Endothelial cell of umbilical vein (primary cell): ENCODE measurements around the gene LYRM7. TPM values are rescaled to one million over a fixed set of nuclear protein-coding genes. Genes with fewer than 3 reads are reported as not detected.

ENCODE experiments used
- BruUV-seq: library from RNA; stranded (reverse); fragments of 400-500 nt; replicated peaks from 2 replicates; lab custom pipeline; 2021; lab: Mats Ljungman, UMichigan
- CTCF ChIA-PET: fragments of 300-600, 350-600 bp; sonication (Branson Sonifier 250); formaldehyde crosslinking; loops from one replicate; lab custom pipeline; 2021; ENCODE audit warnings: antibody characterized with exemption, inconsistent platforms; lab: Charles Lee
- POLR2A ChIA-PET: fragments of 300-600, 350-600 bp; sonication (Branson Sonifier 250); formaldehyde crosslinking; loops from one replicate; lab custom pipeline; 2021; ENCODE audit warnings: antibody characterized with exemption, inconsistent platforms; lab: Charles Lee
- DNase-seq: peaks from one replicate; pipeline ENCODE4 v3.0.0-alpha.2; 2011; ENCODE audit warnings: low read depth, low spot score
- FAIRE-seq: peaks from 2 replicates; lab custom pipeline; 2011; peaks lifted over from hg19 to GRCh38; lab: Jason Lieb, UNC
- H2AFZ ChIP-seq: 2 replicates; pipeline ENCODE4 v1.6.0; 2012; ENCODE audit warnings: low read depth, low read length, control low read depth, inconsistent platforms
- H3K27ac ChIP-seq: 2 replicates; pipeline ENCODE4 v1.5.1; 2011; ENCODE audit warnings: low read depth, mild to moderate bottlenecking, control low read depth, low read length, moderate library complexity; ENCODE audit not compliant: insufficient read depth
- H3K27me3 ChIP-seq, 2 experiments: 2 replicates each; pipeline versions ENCODE4 v1.6.0 to v1.6.1; 2011; ENCODE audit warnings: low read length in 2 of 2, mixed read lengths in 1 of 2; ENCODE audit not compliant: control insufficient read depth in 2 of 2, insufficient read depth in 2 of 2
- H3K36me3 ChIP-seq, 2 experiments: 2 replicates in 1 of 2; 3 replicates in 1 of 2; pipeline ENCODE4 v1.5.1; 2011; ENCODE audit warnings: low read length in 2 of 2, mild to moderate bottlenecking in 1 of 2, moderate library complexity in 1 of 2; ENCODE audit not compliant: control insufficient read depth in 2 of 2, insufficient read depth in 2 of 2; ENCODE audit errors: extremely low read depth in 1 of 2
- H3K4me1 ChIP-seq: 3 replicates; pipeline ENCODE4 v1.5.1; 2011; ENCODE audit warnings: mild to moderate bottlenecking, low read length; ENCODE audit not compliant: control insufficient read depth, insufficient read depth; ENCODE audit errors: extremely low read depth
- H3K4me2 ChIP-seq: 2 replicates; pipeline ENCODE4 v1.6.1; 2011; ENCODE audit warnings: low read length, control low read depth, mixed read lengths; ENCODE audit not compliant: insufficient read depth
- H3K4me3 ChIP-seq, 3 experiments: fragments of 200-600 bp in 1 of 3; sonication (generic), shearing (Covaris generic) in 1 of 3; replicated peaks in 1 of 3; 2 replicates each; pipeline ENCODE4 v1.5.1; 2011 to 2016; ENCODE audit warnings: control low read depth in 3 of 3, low read length in 3 of 3, mild to moderate bottlenecking in 2 of 3, inconsistent platforms in 1 of 3, low read depth in 1 of 3, moderate library complexity in 1 of 3; ENCODE audit not compliant: insufficient read depth in 1 of 3
- H3K79me2 ChIP-seq: 2 replicates; pipeline ENCODE4 v1.6.0; 2012; ENCODE audit warnings: low read length, inconsistent platforms; ENCODE audit not compliant: control insufficient read depth, insufficient read depth
- H3K9ac ChIP-seq: replicated peaks from 2 replicates; pipeline ENCODE3; 2011; ENCODE audit warnings: low read length, control low read depth; ENCODE audit not compliant: insufficient read depth; ENCODE audit errors: extremely low read depth
- H3K9me1 ChIP-seq: replicated peaks from 3 replicates; pipeline ENCODE4 v1.6.0; 2011; ENCODE audit warnings: mild to moderate bottlenecking, low read length; ENCODE audit not compliant: control insufficient read depth, insufficient read depth; ENCODE audit errors: extremely low read depth
- H3K9me3 ChIP-seq: replicated peaks from 2 replicates; pipeline ENCODE4 v1.5.1; 2012; ENCODE audit warnings: low read length, inconsistent platforms; ENCODE audit not compliant: control insufficient read depth, insufficient read depth
- H4K20me1 ChIP-seq: replicated peaks from 2 replicates; pipeline ENCODE3; 2011; ENCODE audit warnings: mild to moderate bottlenecking, low read length; ENCODE audit not compliant: control insufficient read depth, insufficient read depth; ENCODE audit errors: extremely low read depth
- CTCF ChIP-seq, 2 donors: IDR thresholded peaks; 1 replicate in 1 of 2; 2 replicates in 1 of 2; pipeline ENCODE4 v1.5.1; 2011; ENCODE audit warnings: low read length in 2 of 2, mild to moderate bottlenecking in 2 of 2, moderate library complexity in 2 of 2, control low read depth in 1 of 2, inconsistent platforms in 1 of 2, low read depth in 1 of 2; ENCODE audit not compliant: insufficient read depth in 1 of 2; ENCODE audit errors: extremely low read depth in 1 of 2
- EZH2 ChIP-seq: IDR thresholded peaks from 2 replicates; pipeline ENCODE4 v1.6.1; 2012; ENCODE audit warnings: borderline replicate concordance, low read depth, mild to moderate bottlenecking, moderate library complexity, low read length, inconsistent platforms; ENCODE audit not compliant: severe bottlenecking
- FOS ChIP-seq: IDR thresholded peaks from 2 replicates; pipeline ENCODE4 v1.6.1; 2011; ENCODE audit warnings: mild to moderate bottlenecking, low read length, moderate library complexity, borderline replicate concordance; ENCODE audit not compliant: insufficient read depth
- GATA2 ChIP-seq: IDR thresholded peaks from 2 replicates; pipeline ENCODE4 v1.7.0; 2011; ENCODE audit warnings: low read depth, mild to moderate bottlenecking, moderate library complexity, mixed read lengths, low read length; ENCODE audit not compliant: insufficient read length, insufficient read depth
- JUN ChIP-seq: IDR thresholded peaks from 2 replicates; pipeline ENCODE4 v1.6.1; 2011; ENCODE audit warnings: borderline replicate concordance, low read depth; ENCODE audit not compliant: insufficient read length, insufficient read depth
- MAX ChIP-seq: IDR thresholded peaks from 2 replicates; pipeline ENCODE4 v1.6.1; 2011; ENCODE audit not compliant: insufficient read depth, insufficient read length
- MYC ChIP-seq: IDR thresholded peaks from one replicate; pipeline ENCODE4 v1.6.1; 2011; ENCODE audit warnings: mild to moderate bottlenecking, low read depth, low read length
- POLR2A ChIP-seq: IDR thresholded peaks from 2 replicates; pipeline ENCODE4 v1.6.1; 2012; ENCODE audit warnings: low read depth, mild to moderate bottlenecking, control low read depth, low read length
- POLR2AphosphoS5 ChIP-seq: IDR thresholded peaks from 2 replicates; pipeline ENCODE4 v1.6.1; 2012; ENCODE audit warnings: low read depth, mild to moderate bottlenecking, control low read depth, low read length, moderate library complexity; ENCODE audit not compliant: insufficient read depth
- dilution Hi-C: fragments of 300-500 bp; cut with MboI; formaldehyde crosslinking; loops from one replicate; pipeline ENCODE4 v1.15.0; 2019; ENCODE audit warnings: low sequenced_read_pairs; ENCODE audit not compliant: extremely low pct_ligation_motif_present
- intact Hi-C: fragments of 100-400 bp; cut with micrococcal nuclease; formaldehyde crosslinking; loops from one replicate; pipeline ENCODE4 v1.10.0; 2022
- polyA plus RNA-seq, 4 experiments: library from polyadenylated mRNA; depleted of rRNA in 3 of 4; stranded (reverse) in 3 of 4; unstranded in 1 of 4; fragments of >200 nt; gene quantifications; 2 replicates each; pipeline versions ENCODE4 v1.2.1 to v1.2.3, GENCODE V29; 2011 to 2012; ENCODE audit warnings: missing spikeins in 1 of 4
- total RNA-seq: library from RNA; stranded (reverse); gene quantifications from 2 replicates; pipeline ENCODE4 v1.2.3, GENCODE V29; 2021

LYRM7 gene
- total and polyA plus RNA-seq, 2 donors (not counting 3 experiments of a cell fraction or from before 2014, with no cell fraction given), result 0.88 to 7.5 TPM

GRCh38 chr5:131217791-131218190, 47.0 kb downstream of the LYRM7 start:
- no peak overlapping the region for H3K9ac ChIP-seq
- TF ChIP-seq EZH2, result no peak
- no peak for TF ChIP-seq CTCF (IDR thresholded peaks at IDR 0.05; ENCODE audit: extremely low read depth in 1 of 2, insufficient read depth in 1 of 2, low read depth in 1 of 2, low read length in 2 of 2)
- TF ChIP-seq GATA2, result no peak
- H4K20me1 ChIP-seq, result no peaks in the 10 kb centered on the region
- FAIRE-seq (no peak), DNase-seq (no peak)
- no peaks in the 10 kb centered on the region for H3K27me3 ChIP-seq
- no peak overlapping the region for H3K4me2 ChIP-seq
- no peaks in the 10 kb centered on the region for H3K9me3 ChIP-seq
- dilution Hi-C loops (no loop called here), intact Hi-C loops (no loop called here)
- no peaks in the 10 kb centered on the region for H3K4me1 ChIP-seq
- POLR2A ChIA-PET, result no interaction called here
- H3K79me2 ChIP-seq, result no peaks in the 10 kb centered on the region
- H3K27ac ChIP-seq, result no peak overlapping the region
- no peaks in the 10 kb centered on the region for H3K9me1 ChIP-seq
- CTCF ChIA-PET, result no interaction called here
- no peaks in the 10 kb centered on the region for H3K36me3 ChIP-seq
- H2AFZ ChIP-seq, result no peak overlapping the region
- no peak overlapping the region for H3K4me3 ChIP-seq
- BruUV-seq, result no TSS peak

GRCh38 chr5:131218392-131218791, 47.6 kb downstream of the LYRM7 start:
- Histone ChIP-seq H3K4me1 (no peaks in the 10 kb centered on the region), H3K4me3 (no peak overlapping the region), H3K27me3 (no peaks in the 10 kb centered on the region), H3K4me2 (no peak overlapping the region), H3K9ac (no peak overlapping the region), H3K36me3 (no peaks in the 10 kb centered on the region), H4K20me1 (no peaks in the 10 kb centered on the region), H3K9me3 (no peaks in the 10 kb centered on the region), H3K27ac (no peak overlapping the region), H3K9me1 (no peaks in the 10 kb centered on the region), H3K79me2 (no peaks in the 10 kb centered on the region), H2AFZ (no peak overlapping the region)
- FAIRE-seq, result no peak
- intact Hi-C loops, result no loop called here
- ChIA-PET CTCF (no interaction called here), POLR2A (no interaction called here)
- TF ChIP-seq EZH2 (no peak), POLR2A (no peak), POLR2AphosphoS5 (no peak), GATA2 (no peak), CTCF (IDR thresholded peaks at IDR 0.05; ENCODE audit: extremely low read depth in 1 of 2, insufficient read depth in 1 of 2, low read depth in 1 of 2, low read length in 2 of 2) (no peak), FOS (no peak), MAX (no peak), JUN (no peak), MYC (no peak)
- dilution Hi-C loops, result no loop called here
- no TSS peak for BruUV-seq
- DNase-seq, result no peak
